Activated B cell treated with CpG ODN at 0.5 μM for 24 hours (primary cell): ENCODE measurements around the gene RABGAP1L. TPM values are rescaled to one million over a fixed set of nuclear protein-coding genes. Genes with fewer than 3 reads are reported as not detected.
A peak's percentile ranks its signal among the peaks of the same experiment; 100 is the strongest.

Experiments used
- ATAC-seq: fragments of 200-7000 bp; cut with Tn5 transposase; one replicate; pipeline ENCODE4 v1.10.0; 2021; ENCODE audit warnings: low read depth, mild to moderate bottlenecking, moderate library complexity
- CTCF ChIA-PET: fragments of 350-600 bp; sonication (Branson Sonifier 250); formaldehyde crosslinking; loops from one replicate; lab custom pipeline; 2021; ENCODE audit warnings: antibody characterized with exemption; lab: Charles Lee
- POLR2A ChIA-PET: fragments of 350-600 bp; sonication (Branson Sonifier 250); formaldehyde crosslinking; loops from one replicate; lab custom pipeline; 2021; ENCODE audit warnings: antibody characterized with exemption; lab: Charles Lee
- DNase-seq: peaks from one replicate; pipeline ENCODE4 v3.0.0; 2022
- H3K27ac Mint-ChIP-seq: one replicate; pipeline ENCODE4 v1.8.0; 2020; ENCODE audit warnings: mixed read lengths
- H3K27me3 Mint-ChIP-seq: one replicate; pipeline ENCODE4 v1.8.0; 2021; ENCODE audit warnings: mixed read lengths
- H3K36me3 Mint-ChIP-seq: one replicate; pipeline ENCODE4 v1.8.0; 2021; ENCODE audit warnings: low read depth, mixed read lengths
- H3K4me1 Mint-ChIP-seq: one replicate; pipeline ENCODE4 v1.8.0; 2021; ENCODE audit warnings: mixed read lengths
- H3K4me3 Mint-ChIP-seq: one replicate; pipeline ENCODE4 v1.8.0; 2020; ENCODE audit warnings: mild to moderate bottlenecking, mixed read lengths
- H3K9me3 Mint-ChIP-seq: one replicate; pipeline ENCODE4 v1.8.0; 2020; ENCODE audit warnings: mixed read lengths
- CTCF ChIP-seq: fragments of 200-600 bp; IDR thresholded peaks from one replicate; pipeline ENCODE4 v1.8.0; 2022; ENCODE audit warnings: antibody characterized with exemption, mild to moderate bottlenecking
- intact Hi-C: fragments of 100-400 bp; cut with micrococcal nuclease; formaldehyde crosslinking; loops from one replicate; pipeline ENCODE4 v1.15.1; 2024
- total RNA-seq: library from RNA; stranded (reverse); gene quantifications from 2 replicates; pipeline ENCODE4 v1.2.3, GENCODE V29; 2022

The RABGAP1L gene
- total RNA-seq, 1 donor from 2014 or later = 126 TPM

DNA sequence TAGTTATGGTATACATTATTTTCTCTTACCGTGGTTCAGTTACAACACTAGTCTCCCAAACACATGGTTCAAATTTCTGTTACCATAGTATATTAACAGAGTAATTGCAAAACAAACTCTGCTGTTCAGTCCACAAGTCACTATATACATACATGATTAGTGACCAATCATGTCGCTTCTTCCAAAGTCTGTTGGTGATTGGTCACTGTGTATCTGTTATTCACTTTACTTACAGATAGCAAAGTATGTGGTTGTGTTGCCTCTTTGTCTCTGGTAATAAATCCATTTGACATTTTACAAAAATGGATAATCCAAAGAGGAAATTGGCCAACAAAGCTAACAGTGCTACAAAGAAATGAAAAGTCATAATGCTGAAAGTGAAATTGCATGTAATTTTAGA, 107.2 kb downstream of the RABGAP1L start:
- ATAC-seq (no peak), DNase-seq (no peak)
- peaks cover 40% of the 10 kb centered on the region for H3K4me1 Mint-ChIP-seq
- peaks cover 13% of the 10 kb centered on the region for H3K36me3 Mint-ChIP-seq
- H3K4me3 Mint-ChIP-seq = no peak overlapping the region
- no peak overlapping the region for H3K27ac Mint-ChIP-seq
- POLR2A ChIA-PET = no interaction called here
- H3K9me3 Mint-ChIP-seq = no peaks in the 10 kb centered on the region
- intact Hi-C loops = no loop called here
- CTCF ChIA-PET = no interaction called here
- no peaks in the 10 kb centered on the region for H3K27me3 Mint-ChIP-seq
- TF ChIP-seq CTCF = no peak

- Mint-ChIP-seq H3K27me3 (no peaks in the 10 kb centered on the region), H3K4me1 (peaks cover 44% of the 10 kb centered on the region), H3K27ac (no peak overlapping the region), H3K9me3 (no peaks in the 10 kb centered on the region), H3K36me3 (peaks cover 10% of the 10 kb centered on the region), H3K4me3 (no peak overlapping the region)
- ChIA-PET CTCF (no interaction called here), POLR2A (no interaction called here)
- no peak for TF ChIP-seq CTCF
- no peak for ATAC-seq
- intact Hi-C loops = no loop called here
- no peak for DNase-seq
Measured at GRCh38 chr1:174266991-174267612, 107.8 kb downstream of the RABGAP1L start.

- DNase-seq (no peak), ATAC-seq (no peak)
- no peak for TF ChIP-seq CTCF
- H3K27ac Mint-ChIP-seq = peak overlapping the region; percentile 12
- peaks cover 30% of the 10 kb centered on the region for H3K36me3 Mint-ChIP-seq
- H3K4me1 Mint-ChIP-seq = peaks cover 66% of the 10 kb centered on the region
- intact Hi-C loops = loop anchor here (5.0 kb wide), 1 partner anchor 37 kb away; no protein-coding TSS in a partner anchor
- H3K27me3 Mint-ChIP-seq = no peaks in the 10 kb centered on the region
- POLR2A ChIA-PET = no interaction called here
- no peak overlapping the region for H3K4me3 Mint-ChIP-seq
- no peaks in the 10 kb centered on the region for H3K9me3 Mint-ChIP-seq
- CTCF ChIA-PET = no interaction called here
Measured at GRCh38 chr1:174269989-174270651, 110.8 kb downstream of the RABGAP1L start.

- H3K36me3 Mint-ChIP-seq = peaks cover 32% of the 10 kb centered on the region
- POLR2A ChIA-PET = no interaction called here
- H3K27me3 Mint-ChIP-seq = no peaks in the 10 kb centered on the region
- intact Hi-C loops = loop anchor here (5.0 kb wide), 1 partner anchor 34 kb away; no protein-coding TSS in a partner anchor
- no peak for TF ChIP-seq CTCF
- H3K4me1 Mint-ChIP-seq = peaks cover 58% of the 10 kb centered on the region
- no peak overlapping the region for H3K4me3 Mint-ChIP-seq
- H3K9me3 Mint-ChIP-seq = no peaks in the 10 kb centered on the region
- H3K27ac Mint-ChIP-seq = no peak overlapping the region
- CTCF ChIA-PET = interaction anchor here (0.9 to 6.0 kb wide), 2 partner anchors 10 to 453 kb away, joined by 3 to 42 read pairs; no protein-coding TSS in a partner anchor
- ATAC-seq = no peak
- no peak for DNase-seq
Measured at GRCh38 chr1:174273190-174273589, 113.9 kb downstream of the RABGAP1L start.

GRCh38 chr1:174273776-174274175, 114.5 kb downstream of the RABGAP1L start:
- ATAC-seq (no peak), DNase-seq (no peak)
- no peak for TF ChIP-seq CTCF
- Mint-ChIP-seq H3K27me3 (no peaks in the 10 kb centered on the region), H3K4me3 (no peak overlapping the region), H3K9me3 (no peaks in the 10 kb centered on the region), H3K4me1 (peaks cover 58% of the 10 kb centered on the region), H3K27ac (no peak overlapping the region), H3K36me3 (peaks cover 35% of the 10 kb centered on the region)
- intact Hi-C loops = loop anchor here (5.0 kb wide), 1 partner anchor 34 kb away; no protein-coding TSS in a partner anchor
- CTCF ChIA-PET = interaction anchor here (0.9 to 6.0 kb wide), 2 partner anchors 11 to 453 kb away, joined by 3 to 42 read pairs; no protein-coding TSS in a partner anchor
- POLR2A ChIA-PET = no interaction called here
